BJ (cell line): ENCODE results near the gene IFT57. TPM values are rescaled to one million over a fixed set of nuclear protein-coding genes. Genes with fewer than 3 reads are reported as not detected.

Experiments used
- CTCF ChIA-PET: fragments of 350-600 bp; formaldehyde crosslinking; extraction: SDS; loops from one replicate; lab custom pipeline; 2021; ENCODE audit warnings: antibody characterized with exemption, inconsistent platforms; lab: Yijun Ruan, JAX
- POLR2A ChIA-PET: fragments of 300-600 bp; sonication (Branson Sonifier 250); formaldehyde crosslinking; extraction: SDS; loops from one replicate; lab custom pipeline; 2021; ENCODE audit warnings: antibody characterized with exemption; lab: Charles Lee
- DNase-seq: peaks from one replicate; pipeline ENCODE4 v3.0.0-alpha.2; 2011; ENCODE audit warnings: low read depth
- H3K27me3 ChIP-seq: 2 replicates; pipeline ENCODE4 v1.6.0; 2011; ENCODE audit warnings: low read length; ENCODE audit not compliant: control insufficient read depth, insufficient read depth
- H3K36me3 ChIP-seq: 2 replicates; pipeline ENCODE4 v1.5.1; 2011; ENCODE audit warnings: low read length; ENCODE audit not compliant: control insufficient read depth, insufficient read depth
- H3K4me3 ChIP-seq: 2 replicates; pipeline ENCODE4 v1.5.1; 2011; ENCODE audit warnings: low read depth, mild to moderate bottlenecking, control low read depth, low read length
- polyA plus RNA-seq: library from polyadenylated mRNA; depleted of rRNA; stranded (reverse); fragments of >200 nt; gene quantifications from 2 replicates; pipeline ENCODE4 v1.2.3, GENCODE V29; 2011
- TF ChIP-seq, protein P1 (sequence below): IDR thresholded peaks from 2 replicates; pipeline ENCODE4 v1.5.1; 2011; ENCODE audit warnings: low read depth, mild to moderate bottlenecking, control low read depth, inconsistent platforms, low read length, moderate library complexity; ENCODE audit not compliant: insufficient read depth

IFT57 gene
- polyA plus RNA-seq, 1 experiment, result 32.1 TPM

DNA sequence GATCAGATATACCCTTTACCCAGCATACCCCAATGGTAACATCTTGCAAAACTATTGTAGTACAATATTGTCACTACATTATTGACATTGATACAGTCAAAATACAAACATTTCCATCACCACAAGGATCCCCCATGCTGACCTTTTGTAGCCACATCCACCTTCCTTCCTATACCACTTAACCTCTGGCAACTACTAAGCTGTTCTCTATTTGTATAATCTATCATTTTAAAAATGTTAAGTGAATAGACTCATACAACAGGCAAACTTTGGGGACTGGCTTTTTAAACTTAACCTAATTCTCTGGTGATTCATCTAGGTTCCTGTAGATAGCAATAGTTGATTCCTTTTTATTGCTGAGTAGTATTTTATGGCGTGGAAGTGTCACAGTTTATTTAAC is 29.6 kb upstream of the IFT57 start:
- DNase-seq, result no peak
- TF ChIP-seq, protein P1, sequence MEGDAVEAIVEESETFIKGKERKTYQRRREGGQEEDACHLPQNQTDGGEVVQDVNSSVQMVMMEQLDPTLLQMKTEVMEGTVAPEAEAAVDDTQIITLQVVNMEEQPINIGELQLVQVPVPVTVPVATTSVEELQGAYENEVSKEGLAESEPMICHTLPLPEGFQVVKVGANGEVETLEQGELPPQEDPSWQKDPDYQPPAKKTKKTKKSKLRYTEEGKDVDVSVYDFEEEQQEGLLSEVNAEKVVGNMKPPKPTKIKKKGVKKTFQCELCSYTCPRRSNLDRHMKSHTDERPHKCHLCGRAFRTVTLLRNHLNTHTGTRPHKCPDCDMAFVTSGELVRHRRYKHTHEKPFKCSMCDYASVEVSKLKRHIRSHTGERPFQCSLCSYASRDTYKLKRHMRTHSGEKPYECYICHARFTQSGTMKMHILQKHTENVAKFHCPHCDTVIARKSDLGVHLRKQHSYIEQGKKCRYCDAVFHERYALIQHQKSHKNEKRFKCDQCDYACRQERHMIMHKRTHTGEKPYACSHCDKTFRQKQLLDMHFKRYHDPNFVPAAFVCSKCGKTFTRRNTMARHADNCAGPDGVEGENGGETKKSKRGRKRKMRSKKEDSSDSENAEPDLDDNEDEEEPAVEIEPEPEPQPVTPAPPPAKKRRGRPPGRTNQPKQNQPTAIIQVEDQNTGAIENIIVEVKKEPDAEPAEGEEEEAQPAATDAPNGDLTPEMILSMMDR, result no peak
- ChIA-PET CTCF (no interaction called here), POLR2A (no interaction called here)
- Histone ChIP-seq H3K4me3 (no peak overlapping the region), H3K36me3 (no peaks in the 10 kb centered on the region), H3K27me3 (no peaks in the 10 kb centered on the region)

DNA sequence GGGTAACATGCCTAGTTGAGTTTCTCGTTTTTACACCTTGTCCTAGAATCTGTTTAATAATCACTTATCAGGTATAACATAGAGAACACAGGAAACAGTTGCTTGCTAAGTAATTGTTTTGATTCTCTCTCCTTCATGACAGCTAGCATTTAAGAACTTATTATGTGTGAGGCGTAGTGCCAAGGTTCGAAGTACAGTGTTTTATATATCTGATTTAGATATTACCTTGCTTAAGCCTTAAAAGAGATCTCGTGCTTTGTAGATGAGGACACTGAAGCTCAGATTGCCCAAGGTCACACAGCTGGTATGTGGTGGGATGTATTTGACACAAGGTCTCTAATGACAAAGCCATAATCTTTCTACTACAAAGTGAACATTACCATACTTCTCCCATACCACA is 29.0 kb upstream of the IFT57 start:
- no peak overlapping the region for H3K4me3 ChIP-seq
- no peaks in the 10 kb centered on the region for H3K27me3 ChIP-seq
- POLR2A ChIA-PET, result no interaction called here
- CTCF ChIA-PET, result no interaction called here
- DNase-seq, result no peak
- no peaks in the 10 kb centered on the region for H3K36me3 ChIP-seq
- TF ChIP-seq, protein P1, result no peak

DNA sequence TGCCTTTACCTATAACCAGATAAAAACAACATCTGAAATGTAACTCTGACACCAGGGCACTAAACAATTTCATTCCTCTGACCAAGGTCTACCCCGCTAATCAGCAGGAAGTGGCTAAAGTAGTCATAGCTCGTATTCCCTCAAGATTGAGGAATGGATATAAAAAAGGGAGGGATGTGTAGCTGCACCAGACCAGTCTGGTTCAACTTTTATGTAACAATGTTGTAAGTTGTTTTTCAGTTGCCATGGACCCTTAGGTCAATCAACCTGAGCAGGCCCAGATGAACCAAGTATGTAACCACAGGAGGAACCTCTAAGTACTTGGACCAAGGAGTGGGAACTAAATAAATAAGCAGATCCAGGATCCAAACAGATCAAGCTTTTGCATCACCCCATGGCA is 28.4 kb upstream of the IFT57 start:
- POLR2A ChIA-PET, result no interaction called here
- TF ChIP-seq, protein P1, result no peak

DNA sequence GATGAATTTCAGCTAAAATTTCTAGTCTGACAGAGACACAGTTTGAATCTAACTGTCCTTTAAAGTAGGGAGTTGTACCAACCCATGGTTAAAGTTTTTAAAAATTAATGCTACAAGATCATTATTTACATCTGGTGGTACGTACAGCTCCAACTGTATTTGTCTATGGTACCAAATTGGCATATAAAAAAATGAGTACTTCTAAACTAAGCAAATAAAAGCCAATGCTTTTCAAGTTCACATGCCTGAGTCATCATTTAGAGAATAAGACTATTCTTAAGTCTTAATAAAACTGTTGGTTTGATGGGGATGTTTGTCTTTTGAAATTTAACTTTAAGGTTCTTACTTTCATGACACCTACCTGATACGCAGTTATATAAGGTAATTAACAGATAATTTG is 21.0 kb upstream of the IFT57 start:
- POLR2A ChIA-PET, result no interaction called here
- H3K4me3 ChIP-seq, result no peak overlapping the region

More for the DNA sequence above, 28.4 kb upstream of the IFT57 start:
- DNase-seq, result no peak
- no peaks in the 10 kb centered on the region for H3K36me3 ChIP-seq
- CTCF ChIA-PET, result no interaction called here
- no peaks in the 10 kb centered on the region for H3K27me3 ChIP-seq
- no peak overlapping the region for H3K4me3 ChIP-seq

DNA sequence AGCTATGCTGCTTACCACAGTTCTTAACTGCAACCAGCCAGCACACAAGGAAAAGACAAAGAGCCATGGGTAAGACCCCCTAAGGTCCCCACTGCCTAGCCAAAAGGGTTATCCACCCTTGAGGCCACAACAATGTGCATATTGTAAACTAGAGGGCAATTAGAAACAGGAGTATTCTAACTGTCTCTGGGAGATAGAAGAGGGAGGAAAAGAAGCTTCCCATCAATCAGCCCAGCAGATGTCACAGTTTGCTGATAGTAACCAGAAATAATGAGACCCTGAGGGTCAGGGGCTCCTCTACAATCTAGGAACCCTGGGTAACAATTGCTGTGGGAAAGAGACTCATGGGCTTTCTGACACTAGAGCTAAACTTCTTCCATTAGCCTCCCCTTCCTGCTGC is 20.6 kb upstream of the IFT57 start:
- no peak for DNase-seq
- no peak overlapping the region for H3K4me3 ChIP-seq
- TF ChIP-seq, protein P1, result no peak
- no peaks in the 10 kb centered on the region for H3K27me3 ChIP-seq
- H3K36me3 ChIP-seq, result no peaks in the 10 kb centered on the region
- POLR2A ChIA-PET, result no interaction called here
- CTCF ChIA-PET, result interaction anchor here (0.9 kb wide), 1 partner anchor 617 kb away, joined by 3 read pairs; no protein-coding TSS in a partner anchor

More for the DNA sequence above, 21.0 kb upstream of the IFT57 start:
- DNase-seq, result no peak
- Histone ChIP-seq H3K36me3 (no peaks in the 10 kb centered on the region), H3K27me3 (no peaks in the 10 kb centered on the region)
- CTCF ChIA-PET, result interaction anchor here (0.9 kb wide), 1 partner anchor 617 kb away, joined by 3 read pairs; no protein-coding TSS in a partner anchor
- TF ChIP-seq, protein P1, result no peak
